MM.1S (cell line): ENCODE measurements around the gene SLC25A19.

Experiments used
- CTCF ChIP-seq: fragments of 300-600 bp; sonication (generic); IDR thresholded peaks from 2 replicates; pipeline ENCODE4 v1.5.1; 2016; ENCODE audit warnings: antibody characterized with exemption, low read length, mixed read lengths
- EZH2 ChIP-seq: fragments of 300-600 bp; sonication (generic); optimal IDR thresholded peaks from 2 replicates; pipeline ENCODE3; 2017; ENCODE audit warnings: low read depth, mild to moderate bottlenecking, antibody characterized with exemption, low read length, mixed read lengths

DNA sequence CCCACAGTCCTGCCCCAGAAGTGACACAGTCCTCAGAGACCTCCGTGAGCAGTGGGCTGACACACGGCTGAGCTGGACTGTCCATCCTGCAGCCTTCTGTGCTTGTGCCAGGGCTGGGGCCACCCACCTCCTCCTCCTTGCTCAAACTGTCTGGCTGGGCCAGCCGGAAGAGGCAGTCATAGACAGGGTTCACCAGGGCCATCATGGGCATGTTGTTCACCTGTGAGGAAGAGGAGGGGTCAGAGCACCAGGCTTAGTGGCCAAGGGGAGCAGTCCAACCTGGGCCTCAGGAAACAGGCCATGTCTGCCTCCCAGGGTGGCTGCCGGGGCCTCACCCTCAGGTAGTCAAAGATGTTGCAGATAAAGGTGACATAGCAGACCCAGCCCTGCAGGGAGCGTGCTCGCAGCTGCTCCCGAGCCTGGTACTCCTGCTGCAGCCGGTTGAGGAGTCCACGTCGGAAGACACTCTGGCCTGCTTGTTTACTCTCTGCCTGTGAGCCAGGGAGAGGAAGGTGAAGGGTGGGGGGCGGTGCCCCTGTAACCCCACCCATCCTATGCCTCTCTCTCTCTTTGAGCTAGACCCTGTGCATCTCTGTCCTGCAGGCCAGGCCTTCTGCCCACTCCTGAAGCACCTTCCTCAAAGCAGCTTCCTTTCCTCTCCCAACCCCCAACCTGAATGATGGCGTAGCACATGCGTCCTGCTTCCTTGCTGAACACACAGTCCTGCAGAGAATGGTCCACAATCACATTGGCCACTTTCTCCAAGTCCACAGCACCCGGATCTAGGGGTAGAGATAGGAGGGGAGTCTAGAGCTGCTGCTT, 21.6 kb downstream of the SLC25A19 start:
- TF ChIP-seq CTCF (no peak), EZH2 (no peak)
